Glutamatergic neuron (in vitro differentiated cells): ENCODE results near the gene RIC8B. TPM values are rescaled to one million over a fixed set of nuclear protein-coding genes. Genes with fewer than 3 reads are reported as not detected.

Source experiments
- DNase-seq: peaks from one replicate; pipeline ENCODE4 v3.0.0; 2022
- H3K27ac Mint-ChIP-seq: one replicate; pipeline ENCODE4 v1.8.0; 2020; ENCODE audit warnings: mild to moderate bottlenecking, mixed read lengths, inconsistent platforms; ENCODE audit not compliant: unreplicated experiment
- H3K27me3 Mint-ChIP-seq: one replicate; pipeline ENCODE4 v1.8.0; 2020; ENCODE audit warnings: mild to moderate bottlenecking, moderate library complexity, mixed read lengths, inconsistent platforms; ENCODE audit not compliant: unreplicated experiment
- H3K36me3 Mint-ChIP-seq: one replicate; pipeline ENCODE4 v1.8.0; 2020; ENCODE audit warnings: mild to moderate bottlenecking, mixed read lengths, inconsistent platforms; ENCODE audit not compliant: unreplicated experiment
- H3K4me1 Mint-ChIP-seq: one replicate; pipeline ENCODE4 v1.8.0; 2020; ENCODE audit warnings: mild to moderate bottlenecking, low read depth, mixed read lengths, inconsistent platforms; ENCODE audit not compliant: unreplicated experiment
- H3K4me3 Mint-ChIP-seq: one replicate; pipeline ENCODE4 v1.8.0; 2020; ENCODE audit warnings: mild to moderate bottlenecking, mixed read lengths, inconsistent platforms; ENCODE audit not compliant: unreplicated experiment
- H3K9me3 Mint-ChIP-seq: one replicate; pipeline ENCODE4 v1.8.0; 2020; ENCODE audit warnings: mild to moderate bottlenecking, moderate library complexity, mixed read lengths, inconsistent platforms; ENCODE audit not compliant: unreplicated experiment
- CTCF ChIP-seq: fragments of 200-600 bp; sonication (generic); IDR thresholded peaks from one replicate; pipeline ENCODE4 v1.5.0; 2021; ENCODE audit not compliant: partially characterized antibody, unreplicated experiment
- total RNA-seq: library from RNA; stranded (reverse); fragmentation: NEBNext Ultra II Directional; extraction: Animal tissue kit (Norgen Biotek cat#: 25700); gene quantifications from one replicate; pipeline ENCODE4 v1.2.1, GENCODE V29; 2021; ENCODE audit not compliant: unreplicated experiment

Gene RIC8B
- total RNA-seq, 1 donor from 2014 or later, result 21.3 TPM

GRCh38 chr12:106815741-106816140, 41.3 kb downstream of the RIC8B start:
- Mint-ChIP-seq H3K27me3 (no peaks in the 10 kb centered on the region), H3K27ac (no peak overlapping the region), H3K4me1 (no peaks in the 10 kb centered on the region), H3K9me3 (no peaks in the 10 kb centered on the region), H3K36me3 (peaks cover 5% of the 10 kb centered on the region), H3K4me3 (no peak overlapping the region)
- no peak for DNase-seq
- no peak for TF ChIP-seq CTCF

GRCh38 chr12:106816231-106816630, 41.7 kb downstream of the RIC8B start:
- no peaks in the 10 kb centered on the region for H3K27me3 Mint-ChIP-seq
- no peak overlapping the region for H3K4me3 Mint-ChIP-seq
- H3K4me1 Mint-ChIP-seq, result no peaks in the 10 kb centered on the region
- DNase-seq, result no peak
- H3K36me3 Mint-ChIP-seq, result peaks cover 5% of the 10 kb centered on the region
- H3K9me3 Mint-ChIP-seq, result no peaks in the 10 kb centered on the region
- TF ChIP-seq CTCF, result no peak
- H3K27ac Mint-ChIP-seq, result no peak overlapping the region

GRCh38 chr12:106819991-106820390, 45.5 kb downstream of the RIC8B start:
- H3K9me3 Mint-ChIP-seq, result no peaks in the 10 kb centered on the region
- H3K27me3 Mint-ChIP-seq, result no peaks in the 10 kb centered on the region
- no peak overlapping the region for H3K4me3 Mint-ChIP-seq
- no peak for DNase-seq
- no peak for TF ChIP-seq CTCF
- H3K36me3 Mint-ChIP-seq, result peaks cover 5% of the 10 kb centered on the region
- H3K27ac Mint-ChIP-seq, result no peak overlapping the region
- H3K4me1 Mint-ChIP-seq, result no peaks in the 10 kb centered on the region

GRCh38 chr12:106831699-106832098, 57.2 kb downstream of the RIC8B start:
- DNase-seq, result no peak
- no peak overlapping the region for H3K27ac Mint-ChIP-seq
- no peak for TF ChIP-seq CTCF
- H3K4me3 Mint-ChIP-seq, result no peak overlapping the region
- peaks cover 2% of the 10 kb centered on the region for H3K9me3 Mint-ChIP-seq
- peaks cover 9% of the 10 kb centered on the region for H3K4me1 Mint-ChIP-seq
- H3K36me3 Mint-ChIP-seq, result no peaks in the 10 kb centered on the region
- H3K27me3 Mint-ChIP-seq, result no peaks in the 10 kb centered on the region

- DNase-seq, result no peak
- no peaks in the 10 kb centered on the region for H3K27me3 Mint-ChIP-seq
- H3K9me3 Mint-ChIP-seq, result no peaks in the 10 kb centered on the region
- no peaks in the 10 kb centered on the region for H3K36me3 Mint-ChIP-seq
- peaks cover 2% of the 10 kb centered on the region for H3K4me1 Mint-ChIP-seq
- no peak overlapping the region for H3K4me3 Mint-ChIP-seq
- no peak overlapping the region for H3K27ac Mint-ChIP-seq
- TF ChIP-seq CTCF, result no peak
These were observed 63.3 kb downstream of the RIC8B start for GRCh38 chr12:106837782-106838181.
